ENCODE data around the gene DPYD.

Gene DPYD

GRCh38 chr1:97770376-97770775 is 150.5 kb downstream of the DPYD start:
- TF ChIP-seq CTCF (IDR thresholded peaks at IDR 0.05): no peak
- no peak for TF ChIP-seq ZFX (IDR thresholded peaks at IDR 0.05; ENCODE audit: borderline replicate concordance)

GRCh38 chr1:97767381-97767780 is 153.5 kb downstream of the DPYD start:
- TF ChIP-seq ZFX (IDR thresholded peaks at IDR 0.05; ENCODE audit: borderline replicate concordance) (no peak), CTCF (IDR thresholded peaks at IDR 0.05) (no peak)
- no peak overlapping the region for H3K27ac ChIP-seq

More at GRCh38 chr1:97770376-97770775, 150.5 kb downstream of the DPYD start:
- no peak overlapping the region for H3K27ac ChIP-seq

GRCh38 chr1:97764991-97765390 is 155.8 kb downstream of the DPYD start:
- H3K27ac ChIP-seq: no peak overlapping the region
- no peak for TF ChIP-seq CTCF (IDR thresholded peaks at IDR 0.05)
- no peak for TF ChIP-seq ZFX (IDR thresholded peaks at IDR 0.05; ENCODE audit: borderline replicate concordance)

GRCh38 chr1:97761637-97762036 is 159.2 kb downstream of the DPYD start:
- H3K27ac ChIP-seq: no peak overlapping the region
- TF ChIP-seq ZFX (IDR thresholded peaks at IDR 0.05; ENCODE audit: borderline replicate concordance) (no peak), CTCF (IDR thresholded peaks at IDR 0.05) (no peak)

- peak overlapping the region; percentile 35 for H3K27ac ChIP-seq
- TF ChIP-seq ZFX (IDR thresholded peaks at IDR 0.05; ENCODE audit: borderline replicate concordance) (no peak), CTCF (IDR thresholded peaks at IDR 0.05) (no peak)
These were observed 161.8 kb downstream of the DPYD start for GRCh38 chr1:97759078-97759477.

GRCh38 chr1:97758541-97759057 is 162.2 kb downstream of the DPYD start:
- peak overlapping the region; percentile 35 for H3K27ac ChIP-seq
- TF ChIP-seq ZFX (IDR thresholded peaks at IDR 0.05; ENCODE audit: borderline replicate concordance) (no peak), CTCF (IDR thresholded peaks at IDR 0.05) (no peak)

GRCh38 chr1:97745912-97746311 is 174.9 kb downstream of the DPYD start:
- TF ChIP-seq CTCF (IDR thresholded peaks at IDR 0.05): no peak
- no peak for TF ChIP-seq ZFX (IDR thresholded peaks at IDR 0.05; ENCODE audit: borderline replicate concordance)
- no peak overlapping the region for H3K27ac ChIP-seq
